Heart right ventricle (tissue), 16 donors: Measurements from ENCODE around the gene MED22. TPM values are rescaled to one million over a fixed set of nuclear protein-coding genes. Genes with fewer than 3 reads are reported as not detected.
A peak's percentile ranks its signal among the peaks of the same experiment; 100 is the strongest.

ENCODE experiments used
- ATAC-seq, 8 donors: fragments of 200-7000 bp; cut with Tn5 transposase; one replicate each; pipeline ENCODE4 v1.9.1; 2020; ENCODE audit warnings: mild to moderate bottlenecking in 8 of 8, moderate library complexity in 8 of 8, moderate number of reproducible peaks in 1 of 8
- DNase-seq, 2 donors: peaks; one replicate each; pipeline ENCODE4 v3.0.0-alpha.2; 2020
- H3K27ac ChIP-seq, 10 donors: fragments of 200-600 bp; sonication (generic) in 2 of 10; one replicate each; pipeline versions ENCODE4 v1.5.0 to v1.8.0; 2020 to 2022; ENCODE audit warnings: mild to moderate bottlenecking in 3 of 10
- H3K27me3 ChIP-seq, 7 donors: fragments of 200-600 bp; one replicate each; pipeline ENCODE4 v1.8.0; 2021 to 2022; ENCODE audit warnings: mild to moderate bottlenecking in 2 of 7
- H3K36me3 ChIP-seq, 9 donors: fragments of 200-600 bp; sonication (generic) in 1 of 9; one replicate each; pipeline versions ENCODE4 v1.5.0 to v1.8.0; 2020 to 2022; ENCODE audit warnings: mild to moderate bottlenecking in 2 of 9
- H3K4me1 ChIP-seq, 9 donors: fragments of 200-600 bp; sonication (generic) in 1 of 9; one replicate each; pipeline versions ENCODE4 v1.5.0 to v1.8.0; 2020 to 2022; ENCODE audit warnings: mild to moderate bottlenecking in 4 of 9
- H3K4me3 ChIP-seq, 10 donors: fragments of 200-600 bp; sonication (generic) in 2 of 10; one replicate each; pipeline versions ENCODE4 v1.5.0 to v1.8.0; 2020 to 2022; ENCODE audit warnings: mild to moderate bottlenecking in 7 of 10, moderate library complexity in 2 of 10
- H3K9me3 ChIP-seq, 11 donors: fragments of 200-600 bp in 10 of 11; sonication (generic) in 2 of 11; one replicate each; pipeline versions ENCODE4 v1.5.0 to v1.8.0; 2013 to 2022; ENCODE audit warnings: mild to moderate bottlenecking in 2 of 11, control low read depth in 1 of 11, moderate library complexity in 1 of 11
- CTCF ChIP-seq, 9 donors: fragments of 200-600 bp; sonication (generic) in 2 of 9; IDR thresholded peaks; one replicate each; pipeline versions ENCODE4 v1.5.0 to v1.8.0; 2021 to 2022; ENCODE audit warnings: antibody characterized with exemption in 9 of 9, mild to moderate bottlenecking in 5 of 9, moderate library complexity in 1 of 9
- WGBS, 2 donors: extraction: QIAGEN DNeasy Blood & Tissue Kit; methylation state at CpG; one replicate each; pipeline ENCODE4 v1.1.7; 2013; ENCODE audit warnings: inconsistent platforms in 1 of 2; 5-methylcytosine and 5-hydroxymethylcytosine counted together
- intact Hi-C, 10 donors: fragments of 100-400 bp; cut with DNase I; formaldehyde crosslinking; loops; one replicate each; pipeline versions ENCODE4 v1.11.1 to v1.14.2; 2022
- polyA plus RNA-seq, 2 donors: library from polyadenylated mRNA; stranded (reverse); fragments of 200-250 nt; gene quantifications; one replicate each; pipeline ENCODE4 v1.2.3, GENCODE V29; 2013
- total RNA-seq, 10 donors: library from RNA; stranded (reverse); fragmentation: NEBNext Ultra II Directional in 3 of 10; extraction: Animal tissue kit (Norgen Biotek cat#: 25700) in 3 of 10; gene quantifications; one replicate each; pipeline versions ENCODE4 v1.2.1 to v1.2.4, GENCODE V29; 2021 to 2023
- donor health status: Arrhythmogenic right ventricular cardiomyopathy.
- donor health status: ischemic (EF 13 %, LVEDD 7.1; RV severe dilation, severe dysfunction).
- donor health status: healthy with polysubstance abuse.
- donor health status: DM: no; HTN: yes; CAD: no.
- donor health status: DM: no; HTN: no; CAD: no.
- donor health status: ischemic (EF 25% LVEDD 6.9; RV normal size, moderate dysfunction).
- donor health status: ischemic (EF 25% LVEDD 5.7; RV mildly dilated, moderate dysfunction).
- donor health status: healthy.
- donor health status: DM: yes; HTN: yes; CAD: no.
- donor health status: Ischemic cardiomyopathy.
- donor health status: ischemic (EF 35%, LVEDD 5.7; RV mildly dilated, moderate dysfunction).
- donor health status: nonischemic (EF 11% LVEDD 7.7; RV severe dilation, severe dysfunction).
- donor health status: DM: yes; HTN: yes; CAD: no.
- donor health status: PGD.
- donor health status: ischemic (EF 29% LVEDD 5.4; RV normal size, mild dysfunction).
- donor health status: nonischemic (EF 23%, LVEDD 6.1; RV moderate dilation, normal function).

The MED22 gene
- total and polyA plus RNA-seq, 12 donors, result 10.2 to 23.6 (median 17.4) TPM

- no peak overlapping the region for H3K4me3 ChIP-seq
- H3K27me3 ChIP-seq, result no peaks in the 10 kb centered on the region
- DNase-seq, result no peak
- intact Hi-C loops, result no loop called here
- TF ChIP-seq CTCF (IDR thresholded peaks at IDR 0.05), result no peak
- H3K27ac ChIP-seq, result peak overlapping the region in 1 of 10 donors; percentile 80
- ATAC-seq, result no peak
- WGBS, 2 donors, result 80 to 82% methylated on average over 6 of the region's 6 CpGs
- peaks cover 0 to 86% (median 42%) of the 10 kb centered on the region in 9 donors for H3K36me3 ChIP-seq
- H3K4me1 ChIP-seq, result peaks cover 26 to 77% (median 71%) of the 10 kb centered on the region in 9 donors
- no peaks in the 10 kb centered on the region for H3K9me3 ChIP-seq
These were observed 21.5 kb upstream of the MED22 start for GRCh38 chr9:133369422-133369821.

GRCh38 chr9:133368249-133368881 is 20.4 kb upstream of the MED22 start:
- Histone ChIP-seq H3K27ac (peak overlapping the region in 2 of 10 donors; percentile 5 to 13), H3K4me3 (no peak overlapping the region), H3K4me1 (peaks cover 26 to 67% (median 60%) of the 10 kb centered on the region in 9 donors), H3K36me3 (peaks cover 0 to 90% (median 51%) of the 10 kb centered on the region in 9 donors), H3K27me3 (no peaks in the 10 kb centered on the region), H3K9me3 (no peaks in the 10 kb centered on the region)
- TF ChIP-seq CTCF (IDR thresholded peaks at IDR 0.05), result no peak
- intact Hi-C loops, result no loop called here
- 66 to 78% methylated on average over 18 of the region's 18 CpGs for WGBS, 2 donors
- no peak for DNase-seq
- ATAC-seq, result peak in 4 of 8 donors; percentile 3 to 23 (median 16)

- 75 to 79% methylated on average over 10 of the region's 10 CpGs for WGBS, 2 donors
These were observed 19.8 kb upstream of the MED22 start for GRCh38 chr9:133367778-133368177.

GRCh38 chr9:133367221-133367620 is 19.3 kb upstream of the MED22 start:
- no peaks in the 10 kb centered on the region for H3K9me3 ChIP-seq
- no peak for TF ChIP-seq CTCF (IDR thresholded peaks at IDR 0.05)
- DNase-seq (no peak), ATAC-seq (no peak)
- intact Hi-C loops, result no loop called here
- H3K36me3 ChIP-seq, result peaks cover 0 to 90% (median 50%) of the 10 kb centered on the region in 9 donors
- H3K27me3 ChIP-seq, result no peaks in the 10 kb centered on the region
- H3K27ac ChIP-seq, result peak overlapping the region in 1 of 10 donors; percentile 23
- 92 to 95% methylated on average over 22 of the region's 22 CpGs for WGBS, 2 donors
- H3K4me1 ChIP-seq, result peaks cover 19 to 55% (median 51%) of the 10 kb centered on the region in 9 donors
- H3K4me3 ChIP-seq, result no peak overlapping the region

More at GRCh38 chr9:133367778-133368177, 19.8 kb upstream of the MED22 start:
- no peaks in the 10 kb centered on the region for H3K27me3 ChIP-seq
- peaks cover 25 to 61% (median 57%) of the 10 kb centered on the region in 9 donors for H3K4me1 ChIP-seq
- ATAC-seq (peak in 5 of 8 donors; percentile 13 to 69 (median 46)), DNase-seq (no peak)
- H3K36me3 ChIP-seq, result peaks cover 0 to 90% (median 49%) of the 10 kb centered on the region in 9 donors
- intact Hi-C loops, result no loop called here
- peak overlapping the region in 2 of 10 donors; percentile 5 to 23 for H3K27ac ChIP-seq
- H3K9me3 ChIP-seq, result no peaks in the 10 kb centered on the region
- TF ChIP-seq CTCF (IDR thresholded peaks at IDR 0.05), result no peak
- H3K4me3 ChIP-seq, result no peak overlapping the region
